GM12878 (cell line): ENCODE data around the gene SVBP. TPM values are rescaled to one million over a fixed set of nuclear protein-coding genes. Genes with fewer than 3 reads are reported as not detected.
"Not testable (repeated sequence)": the region's sequence is repeated elsewhere in the genome, so short reads cannot be mapped to it uniquely, and the experiment has no call there.

Experiments used
- ATAC-seq: fragments of 200-7000 bp; cut with Tn5 transposase; 3 replicates; pipeline ENCODE4 v1.9.1; 2020; ENCODE audit warnings: mild to moderate bottlenecking, moderate library complexity
- BruUV-seq: library from RNA; stranded (reverse); fragments of 400-500 nt; replicated peaks from 2 replicates; lab custom pipeline; 2021; lab: Mats Ljungman, UMichigan
- CTCF ChIA-PET: fragments of 300-600 bp; sonication (Branson Sonifier 250); formaldehyde crosslinking; extraction: SDS; loops from one replicate; lab custom pipeline; 2021; ENCODE audit warnings: inconsistent platforms; lab: Yijun Ruan, JAX
- POLR2A ChIA-PET: fragments of 350-600 bp; formaldehyde crosslinking; extraction: SDS; loops from one replicate; lab custom pipeline; 2021; ENCODE audit warnings: inconsistent platforms; lab: Charles Lee
- RAD21 ChIA-PET: fragments of 300-600 bp; sonication (Branson Sonifier 250); formaldehyde crosslinking; loops from one replicate; lab custom pipeline; 2023; ENCODE audit warnings: antibody characterized with exemption; ENCODE audit not compliant: unreplicated experiment; lab: Charles Lee
- SMC1A ChIA-PET: fragments of 300-600 bp; sonication (Branson Sonifier 250); formaldehyde crosslinking; loops from one replicate; lab custom pipeline; 2023; ENCODE audit not compliant: unreplicated experiment, uncharacterized antibody; lab: Charles Lee
- DNase-seq: peaks from one replicate; pipeline ENCODE4 v3.0.0-alpha.2; 2011; ENCODE audit warnings: low read depth, low spot score
- FAIRE-seq: peaks from 3 replicates; lab custom pipeline; 2011; peaks lifted over from hg19 to GRCh38; lab: Jason Lieb, UNC
- H2AFZ ChIP-seq: 2 replicates; pipeline ENCODE4 v1.6.0; 2011; ENCODE audit warnings: low read depth, low read length, control low read depth; ENCODE audit not compliant: control insufficient read depth
- H3K27ac ChIP-seq: 2 replicates; pipeline ENCODE4 v1.5.1; 2011; ENCODE audit warnings: control low read depth; ENCODE audit not compliant: control insufficient read depth, insufficient read depth
- H3K27me3 ChIP-seq, 2 experiments: replicated peaks in 1 of 2; 2 replicates each; pipeline versions ENCODE4 v1.6.0 to v1.6.1; 2011; ENCODE audit warnings: low read length in 1 of 2; ENCODE audit not compliant: control insufficient read depth in 2 of 2, insufficient read depth in 2 of 2
- H3K36me3 ChIP-seq, 2 experiments: 2 replicates each; pipeline ENCODE4 v1.5.1; 2011; ENCODE audit warnings: low read length in 1 of 2; ENCODE audit not compliant: control insufficient read depth in 2 of 2, insufficient read depth in 2 of 2
- H3K4me1 ChIP-seq: 2 replicates; pipeline ENCODE4 v1.6.1; 2011; ENCODE audit warnings: mild to moderate bottlenecking, low read length, moderate library complexity, mixed read lengths; ENCODE audit not compliant: control insufficient read depth, insufficient read depth
- H3K4me2 ChIP-seq: 2 replicates; pipeline ENCODE4 v1.6.0; 2011; ENCODE audit warnings: control low read depth; ENCODE audit not compliant: control insufficient read depth, insufficient read depth
- H3K4me3 ChIP-seq: fragments of 200-600 bp; sonication (generic); 2 replicates; pipeline ENCODE4 v1.5.1; 2016
- H3K79me2 ChIP-seq: 2 replicates; pipeline ENCODE4 v1.6.0; 2011; ENCODE audit warnings: low read length; ENCODE audit not compliant: control insufficient read depth, insufficient read depth
- H3K9ac ChIP-seq: 2 replicates; pipeline ENCODE4 v1.8.0; 2011; ENCODE audit warnings: low read length, control low read depth, mixed read lengths; ENCODE audit not compliant: control insufficient read depth, insufficient read depth
- H3K9me3 ChIP-seq: replicated peaks from 3 replicates; pipeline ENCODE4 v1.5.1; 2011; ENCODE audit warnings: mild to moderate bottlenecking, low read length; ENCODE audit not compliant: control insufficient read depth, insufficient read depth
- H4K20me1 ChIP-seq: 2 replicates; pipeline ENCODE4 v1.6.0; 2011; ENCODE audit not compliant: control insufficient read depth, insufficient read depth
- ATF2 ChIP-seq: IDR thresholded peaks from 2 replicates; pipeline ENCODE4 v1.6.1; 2012; ENCODE audit warnings: low read length, inconsistent platforms
- CREM ChIP-seq: IDR thresholded peaks from 2 replicates; pipeline ENCODE4 v1.6.1; 2014; ENCODE audit warnings: antibody characterized with exemption, low read depth
- WGBS: methylation state at CpG from one replicate; pipeline ENCODE4 v1.1.6; 2016; ENCODE audit warnings: low lambda C conversion rate; ENCODE audit not compliant: insufficient replicate concordance, insufficient coverage; ENCODE audit errors: missing lambda C conversion rate; 5-methylcytosine and 5-hydroxymethylcytosine counted together
- in situ Hi-C: fragments of 300-500 bp; cut with MboI; formaldehyde crosslinking; loops from 9 replicates; pipeline ENCODE4 v1.14.3; 2018; ENCODE audit warnings: mixed read lengths
- intact Hi-C: fragments of 100-400 bp; cut with micrococcal nuclease; formaldehyde crosslinking; loops from one replicate; pipeline ENCODE4 v1.14.2; 2022; ENCODE audit not compliant: unreplicated experiment
- polyA plus RNA-seq, 11 experiments: library from polyadenylated mRNA; depleted of rRNA in 4 of 11; unstranded in 6 of 11; stranded (reverse) in 5 of 11; fragments of >200 nt; fragmentation: Nextera tagmentation in 4 of 11; fragmentation: Illumina TruSeq in 1 of 11; extraction: Ambion mirVana in 4 of 11; extraction: Trizol in 1 of 11; gene quantifications; 1 replicate in 1 of 11; 2 replicates in 10 of 11; pipeline versions ENCODE4 v1.2.1 to v1.2.3, GENCODE V29; 2011 to 2016; ENCODE audit warnings: inconsistent platforms in 2 of 11, missing spikeins in 2 of 11, low read depth in 1 of 11
- total RNA-seq, 4 experiments: library from RNA; depleted of rRNA in 3 of 4; stranded (reverse); fragments of >200 nt in 3 of 4; fragmentation: Illumina TruSeq in 1 of 4; extraction: Trizol in 1 of 4; gene quantifications; 2 replicates each; pipeline versions ENCODE4 v1.2.1 to v1.2.3, GENCODE V29; 2013 to 2021

Gene SVBP
- total and polyA plus RNA-seq, 10 of the 15 experiments (the other 5 are each of a cell fraction or from before 2014, with no cell fraction given): 12.6 to 29.5 (median 19.8) TPM

GRCh38 chr1:42856554-42856953, 39.4 kb upstream of the SVBP start:
- H3K27me3 ChIP-seq, FAIRE-seq, H3K27ac ChIP-seq, H3K4me3 ChIP-seq, intact Hi-C loops, H3K4me1 ChIP-seq, H3K9ac ChIP-seq, H4K20me1 ChIP-seq, BruUV-seq, H2AFZ ChIP-seq, POLR2A ChIA-PET, H3K36me3 ChIP-seq, in situ Hi-C loops, DNase-seq, H3K79me2 ChIP-seq, H3K4me2 ChIP-seq, ATAC-seq, H3K9me3 ChIP-seq, RAD21 ChIA-PET: not testable (repeated sequence)
- 97% methylated on average over 3 of the region's 3 CpGs for WGBS
- ChIA-PET SMC1A (interaction anchor here (0.7 kb wide), 1 partner anchor 67 kb away, joined by 3 read pairs; no protein-coding TSS in a partner anchor), CTCF (interaction anchor here (1.1 kb wide), 1 partner anchor 9 kb away, joined by 3 read pairs; no protein-coding TSS in a partner anchor)

- Histone ChIP-seq H3K4me3 (no peak overlapping the region), H4K20me1 (no peaks in the 10 kb centered on the region), H3K27ac (peak overlapping the region; percentile 43; the same call in 1 of the 2 replicates), H3K27me3 (no peaks in the 10 kb centered on the region), H3K36me3 (peaks cover 8 to 10% of the 10 kb centered on the region in 2 experiments; a peak in 3 of 4 replicates), H3K4me1 (peaks cover 6% of the 10 kb centered on the region; the same call in 1 of the 2 replicates), H3K4me2 (no peak overlapping the region), H3K9me3 (no peaks in the 10 kb centered on the region; the same call in 1 of the 3 replicates), H2AFZ (no peak overlapping the region), H3K9ac (no peak overlapping the region), H3K79me2 (peaks cover 9% of the 10 kb centered on the region)
- BruUV-seq: no TSS peak
- ChIA-PET POLR2A (interaction anchor here (0.6 to 1.2 kb wide), 3 partner anchors 86 to 155 kb away, joined by 3 to 6 read pairs (median 6); no protein-coding TSS in a partner anchor), SMC1A (interaction anchor here (0.7 kb wide), 1 partner anchor 219 kb away, joined by 3 read pairs; no protein-coding TSS in a partner anchor), CTCF (no interaction called here), RAD21 (interaction anchor here (1.3 kb wide), 1 partner anchor 220 kb away, joined by 3 read pairs; no protein-coding TSS in a partner anchor)
- TF ChIP-seq CREM (no peak), ATF2 (no peak)
- in situ Hi-C loops (no loop called here), intact Hi-C loops (no loop called here)
- no peak for ATAC-seq
- FAIRE-seq: no peak
- WGBS: 73% methylated on average over 6 of the region's 6 CpGs
- DNase-seq: no peak
Observed at GRCh38 chr1:42853116-42853884, 36.1 kb upstream of the SVBP start.
